Measurements from ENCODE around the gene ATG10.

- no peak for TF ChIP-seq CTCF (IDR thresholded peaks at IDR 0.05)
- no peak for TF ChIP-seq POLR2A (IDR thresholded peaks at IDR 0.05)
- no peak for TF ChIP-seq POLR2AphosphoS5 (IDR thresholded peaks at IDR 0.05)
Measured at GRCh38 chr5:82291420-82291819, 319.6 kb downstream of the ATG10 start.

All from prostate gland (tissue), 2 donors.